NCI-H2196 treated with DMSO at 0.1 percent for 48 hours (cell line): ENCODE measurements around the gene MYO1A.
"Not testable (repeated sequence)": the region's sequence is repeated elsewhere in the genome, so short reads cannot be mapped to it uniquely, and the experiment has no call there.

Experiments used
- DNase-seq: peaks from one replicate; lab custom pipeline; 2025; ENCODE audit not compliant: unreplicated experiment; lab: John Stamatoyannopoulos, UW

MYO1A gene

DNA sequence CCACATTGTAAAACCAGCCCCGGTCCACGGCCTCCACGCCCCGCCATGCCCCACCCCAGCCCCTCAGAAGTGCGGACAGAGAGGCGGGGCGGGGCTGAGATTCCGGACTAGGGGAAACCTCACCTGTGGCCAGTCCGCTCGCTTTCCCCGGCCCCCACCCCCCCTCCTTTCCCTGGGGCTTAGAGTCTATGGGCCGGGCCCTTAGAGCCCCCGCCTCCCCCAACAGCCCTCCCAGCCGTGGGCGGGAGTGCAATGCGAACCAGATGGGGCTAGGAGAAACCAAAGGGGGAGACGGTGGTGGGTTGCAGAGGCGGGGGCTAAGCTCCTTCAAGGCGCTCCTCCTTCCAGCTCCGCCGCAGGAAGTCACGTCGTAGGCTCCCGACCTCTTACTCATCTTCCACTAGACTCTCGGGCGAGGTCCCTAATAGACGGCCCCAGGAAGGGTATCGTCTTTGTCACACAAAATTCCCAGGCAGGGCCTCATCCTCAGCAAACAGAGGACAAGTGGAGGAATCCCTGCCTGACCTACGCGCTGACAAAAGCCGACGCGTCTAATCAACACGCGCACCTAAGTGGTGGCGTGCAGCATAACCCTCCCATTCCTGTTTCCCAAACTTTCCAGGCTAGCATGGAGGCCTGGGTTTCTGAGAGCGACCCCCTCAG is 37.9 kb upstream of the MYO1A start:
- DNase-seq = peak; percentile 72

DNA sequence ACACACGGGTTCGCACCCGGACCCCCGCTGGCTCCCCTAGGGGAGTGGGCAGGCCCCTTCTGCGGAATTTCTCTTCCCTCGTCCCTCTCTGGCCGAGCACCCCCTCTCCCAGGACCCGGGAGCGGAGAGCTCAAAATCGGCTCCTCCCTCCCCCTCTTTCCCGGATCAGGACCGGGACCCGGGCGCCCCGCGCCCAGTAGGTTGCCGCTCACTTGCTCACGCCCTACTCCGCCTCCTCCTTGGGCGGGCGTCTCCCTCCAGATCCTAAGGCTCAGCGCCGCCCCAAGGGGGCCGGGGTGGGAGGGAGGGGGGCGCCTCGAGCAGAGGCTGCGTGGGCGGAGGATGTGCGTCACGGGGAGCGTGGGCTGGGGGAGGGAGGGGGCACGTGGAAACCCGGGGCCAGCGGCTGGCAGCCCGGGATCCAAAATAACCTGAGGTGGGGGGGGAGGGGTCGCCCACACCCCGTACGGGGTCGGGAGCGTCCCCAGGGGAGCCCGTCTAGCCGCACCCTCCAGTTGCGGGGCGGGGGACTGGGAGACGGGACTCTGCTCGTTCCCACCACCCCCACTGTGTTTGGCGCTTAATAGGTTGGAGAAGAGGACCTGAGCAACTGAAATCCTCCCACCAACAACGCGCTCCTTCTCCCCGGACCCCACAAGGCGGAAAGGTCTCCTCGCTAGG is 37.2 kb upstream of the MYO1A start:
- no peak for DNase-seq

DNA sequence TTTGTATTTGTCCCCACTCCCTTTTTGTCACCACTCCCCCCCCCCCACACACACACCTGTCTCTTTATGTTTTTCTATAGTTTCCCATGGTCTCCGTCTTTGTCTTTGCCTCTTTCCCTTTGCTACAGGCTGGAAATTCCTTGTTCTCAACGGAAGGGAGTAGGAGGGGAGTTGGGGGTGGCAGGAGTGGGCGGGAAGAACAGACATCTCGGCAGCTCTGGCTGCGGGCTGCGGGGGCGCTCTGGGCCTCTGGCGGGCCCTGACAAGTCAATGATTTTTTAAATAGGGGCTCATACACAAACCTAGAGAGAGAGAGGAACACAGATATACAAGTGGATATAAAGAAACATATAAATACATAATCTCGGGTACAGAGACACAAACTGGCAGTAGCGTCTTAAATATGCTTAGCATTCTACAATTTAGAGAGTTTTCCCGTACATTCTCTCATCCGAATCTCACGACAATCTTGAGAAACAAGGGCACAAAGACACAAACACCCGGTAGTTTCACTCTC is 36.6 kb upstream of the MYO1A start:
- no peak for DNase-seq

DNA sequence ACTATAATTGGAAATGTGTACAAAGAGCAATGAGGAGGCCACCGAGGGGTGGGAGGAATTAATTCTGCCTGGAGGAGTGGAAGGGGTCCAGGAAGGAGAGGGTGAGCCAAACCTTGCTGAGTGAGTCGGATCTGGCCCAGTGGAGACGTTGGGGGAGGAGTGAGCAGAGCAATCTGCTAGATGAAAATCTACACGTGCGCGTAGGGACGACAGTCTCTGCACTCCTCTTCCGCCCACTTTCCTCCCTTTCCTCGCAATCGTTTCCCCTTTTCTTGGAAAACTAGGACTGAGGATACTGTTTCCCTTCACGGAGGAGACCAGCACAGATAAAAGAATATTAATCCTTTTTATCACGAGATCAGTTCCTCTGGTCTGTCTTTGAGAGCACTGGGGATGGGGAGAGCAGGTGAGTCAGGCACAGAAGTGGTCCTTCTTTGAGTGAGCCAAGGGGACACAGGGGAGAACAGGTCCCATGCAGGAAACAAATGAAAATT is 36.1 kb upstream of the MYO1A start:
- DNase-seq = no peak

DNA sequence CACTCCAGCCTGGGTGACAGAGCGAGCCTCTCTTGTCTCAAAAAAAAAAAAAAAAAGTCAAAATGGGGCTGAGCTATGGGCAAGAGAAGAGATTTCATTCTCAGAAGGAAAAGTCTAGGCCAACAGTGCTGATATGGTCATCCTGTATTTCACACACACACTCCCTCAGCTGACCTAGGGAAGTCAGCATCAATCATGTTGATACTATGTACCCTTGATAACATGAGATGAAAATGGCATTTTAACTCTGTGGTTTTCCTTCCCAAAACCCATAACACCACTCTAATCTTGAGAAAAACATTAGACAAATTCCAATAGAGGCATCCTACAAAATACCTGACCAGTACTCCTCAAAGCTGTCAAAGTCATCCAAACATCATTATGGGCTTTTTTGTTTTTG is 30.9 kb upstream of the MYO1A start:
- DNase-seq = no peak

DNA sequence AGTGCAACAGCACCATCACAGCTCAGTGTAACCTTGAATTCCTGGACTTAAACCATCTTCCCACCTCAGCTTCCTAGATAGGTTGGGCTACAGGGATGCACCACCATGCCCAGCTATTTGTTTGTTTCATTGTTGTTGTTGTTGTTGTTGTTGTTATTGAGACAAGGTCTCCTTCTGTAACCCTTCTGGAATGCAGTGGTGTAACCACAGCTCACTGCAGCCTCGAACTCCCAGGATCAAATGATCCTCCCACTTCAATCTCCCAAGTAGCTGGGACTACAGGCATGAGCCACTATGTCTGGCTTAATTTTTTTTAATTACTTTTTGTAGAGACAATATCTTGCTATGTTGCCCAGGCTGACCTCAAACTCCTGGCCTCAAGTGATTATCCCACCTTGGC is 29.9 kb upstream of the MYO1A start:
- no peak for DNase-seq

DNA sequence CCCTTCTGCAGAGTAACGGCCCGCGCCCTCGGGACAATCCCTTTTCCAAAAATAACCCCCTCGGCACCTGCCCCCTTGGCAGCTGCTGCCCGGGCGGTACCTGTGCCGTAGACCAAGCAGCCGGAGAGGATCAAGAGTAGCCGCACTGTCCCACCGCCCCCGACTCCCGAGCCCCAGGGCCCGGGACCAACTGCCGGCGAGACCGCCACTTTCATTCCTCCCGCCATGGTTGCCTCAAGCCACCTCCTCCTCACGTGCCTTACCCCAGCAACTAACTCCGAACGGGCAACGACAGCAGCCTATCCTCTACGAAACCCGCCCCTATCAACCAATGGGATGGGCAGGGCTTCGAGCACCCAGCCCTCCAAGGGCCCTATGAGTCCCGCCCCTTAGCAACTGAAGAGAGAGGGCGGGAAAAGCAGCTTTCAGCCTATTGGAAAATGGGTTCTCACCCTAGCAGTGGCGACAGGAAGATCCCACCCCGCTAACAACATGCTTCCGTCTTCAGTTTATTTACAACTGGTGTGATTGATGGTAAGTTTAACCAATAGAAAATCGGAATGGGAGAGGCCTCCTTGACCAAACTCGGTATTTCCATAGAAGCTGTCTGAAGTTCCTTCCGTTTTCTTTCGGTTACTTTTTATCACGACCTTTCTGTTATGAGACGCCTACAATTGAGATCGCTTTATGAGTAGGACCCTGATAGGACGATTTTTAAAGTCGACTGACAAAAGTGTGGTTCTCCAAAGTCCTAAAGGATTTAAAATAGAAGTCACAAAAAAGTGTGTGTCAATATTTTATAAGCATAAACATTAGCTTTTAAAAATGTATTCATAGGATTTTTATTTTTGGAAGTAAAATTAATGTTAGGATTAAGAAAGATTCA is 28.8 kb upstream of the MYO1A start, which contains the start of gene NEMP1:
NEMP1 (minus strand) TSS at position 273 of the 886 bp plus-strand sequence; CDS start at position 227, 46 bp downstream.
- DNase-seq = peak; percentile 99

DNA sequence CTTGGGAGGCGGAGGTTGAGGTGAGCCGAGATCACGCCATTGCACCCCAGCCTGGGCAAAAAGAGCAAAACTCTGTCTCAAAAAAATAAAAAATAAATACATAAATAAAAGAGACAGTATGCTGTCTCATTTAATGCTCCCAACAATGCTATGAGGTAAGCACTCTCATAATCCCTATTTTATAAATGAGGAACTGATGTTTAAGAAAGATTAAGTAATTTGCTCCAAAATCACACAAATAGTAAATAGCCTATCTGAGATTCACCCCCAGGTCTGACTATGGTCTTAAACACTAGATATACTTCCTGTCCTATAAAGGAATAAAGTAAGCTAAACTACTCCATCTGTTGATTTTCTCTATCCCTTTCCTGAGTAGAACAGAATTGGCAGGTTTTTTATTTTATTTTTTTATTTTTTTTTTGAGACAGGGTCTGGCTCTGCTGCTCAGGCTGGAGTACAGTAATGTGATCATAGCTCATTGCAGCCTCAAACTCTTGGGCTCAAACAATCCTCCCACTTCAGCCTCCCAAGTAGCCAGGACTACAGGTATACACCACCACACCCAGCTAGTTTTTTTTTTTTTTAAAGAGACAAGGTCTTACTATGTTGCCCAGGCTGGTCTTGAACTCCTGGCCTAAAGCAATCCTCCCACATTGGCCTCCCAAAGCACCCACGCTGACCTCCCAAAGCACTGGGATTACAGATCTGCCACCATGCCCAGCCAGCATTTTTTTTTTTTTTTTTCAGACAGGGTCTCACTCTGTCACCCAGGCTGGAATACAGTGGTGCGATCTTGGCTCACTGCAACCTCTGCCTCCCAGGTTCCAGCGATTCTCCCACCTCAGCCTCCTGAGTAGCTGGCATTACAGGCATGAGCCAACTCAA is 23.9 kb upstream of the MYO1A start:
- DNase-seq = not testable (repeated sequence)

DNA sequence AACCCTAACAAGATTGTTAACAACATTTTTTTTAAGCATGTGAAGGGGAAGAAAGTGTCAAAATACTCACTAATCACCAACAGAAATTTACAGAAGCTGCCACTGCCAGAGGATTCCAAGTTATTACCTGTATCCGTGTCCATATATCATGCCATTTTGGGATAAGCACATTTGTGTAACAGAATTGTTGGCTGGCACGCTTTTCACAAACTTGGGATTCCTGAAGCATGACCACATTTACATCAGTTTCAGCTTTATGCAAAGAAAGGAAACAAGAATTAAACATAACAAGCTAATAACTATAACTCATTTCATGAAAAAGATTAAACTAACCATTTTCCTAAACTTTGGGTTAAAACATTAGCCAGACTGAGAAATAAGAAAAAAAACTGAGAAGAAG is 22.7 kb upstream of the MYO1A start:
- DNase-seq = no peak

DNA sequence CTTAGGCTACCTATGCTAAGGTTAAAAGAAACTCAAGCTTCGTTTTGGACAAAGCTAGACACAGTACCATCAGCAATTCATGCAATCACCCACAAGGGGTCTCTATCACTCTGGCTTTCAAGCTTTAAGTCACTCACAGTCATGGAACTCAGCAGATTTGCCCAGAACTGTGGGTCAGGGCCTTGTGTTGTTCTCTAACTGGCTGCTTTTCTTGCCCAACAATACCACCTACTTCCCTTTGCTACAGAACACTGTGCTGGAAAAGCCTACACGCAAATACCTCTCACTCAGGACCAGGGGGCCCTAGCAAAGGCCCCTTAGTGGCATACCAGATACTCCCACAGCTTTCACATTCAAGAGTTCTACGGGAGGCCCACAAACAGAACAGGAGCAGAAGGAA is 19.6 kb upstream of the MYO1A start:
- DNase-seq = peak; percentile 30

DNA sequence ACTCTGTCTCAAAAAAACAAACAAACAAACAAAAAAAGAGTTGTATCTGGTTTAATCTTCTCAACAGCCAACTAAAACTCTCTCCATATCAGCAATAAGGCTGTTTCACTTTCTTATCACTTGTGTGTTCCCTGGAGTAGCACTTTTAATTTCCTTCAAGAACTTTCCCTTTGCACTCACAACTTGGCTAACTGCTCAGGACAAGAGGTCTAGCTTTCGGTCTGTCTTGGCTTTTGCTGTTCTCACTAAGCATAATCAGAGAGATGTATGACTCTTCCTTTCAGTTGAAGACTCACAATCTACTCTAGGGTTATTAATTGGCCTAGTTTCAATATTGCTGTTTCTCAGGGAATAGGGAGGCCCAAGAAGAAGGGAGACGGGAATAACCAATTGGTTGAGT is 16.3 kb upstream of the MYO1A start:
- no peak for DNase-seq

DNA sequence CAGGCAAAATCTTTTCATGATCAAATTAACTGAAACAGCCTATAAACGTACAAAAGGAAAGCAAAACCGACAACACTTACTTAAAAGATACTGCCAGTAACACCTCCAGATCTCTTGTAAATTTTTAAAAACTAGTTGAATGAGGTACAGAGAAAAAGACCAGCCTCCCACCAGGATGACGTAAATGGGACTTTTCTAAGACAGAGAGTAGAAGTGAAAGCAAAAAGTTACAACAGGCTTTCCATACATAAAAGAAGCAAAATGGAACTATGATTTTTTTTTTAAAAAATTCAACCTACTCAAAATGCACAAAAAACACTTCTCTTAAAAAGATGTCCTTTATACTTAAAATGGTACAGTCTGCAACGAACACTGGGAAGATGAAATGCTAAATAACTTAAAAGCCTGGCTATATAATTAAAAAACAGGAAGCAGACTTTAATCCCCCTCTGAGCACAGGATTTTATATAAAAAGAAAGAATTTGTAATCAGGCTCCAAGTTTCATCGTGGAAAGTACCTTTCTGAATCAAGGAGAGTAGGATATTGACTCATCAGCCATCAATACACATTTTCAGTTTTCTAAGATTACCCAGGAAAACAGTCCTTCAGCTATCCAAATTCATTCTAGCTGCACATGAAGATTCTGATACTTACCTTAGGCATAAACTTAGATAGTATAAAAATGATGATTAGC is 14.2 kb upstream of the MYO1A start:
- no peak for DNase-seq

DNA sequence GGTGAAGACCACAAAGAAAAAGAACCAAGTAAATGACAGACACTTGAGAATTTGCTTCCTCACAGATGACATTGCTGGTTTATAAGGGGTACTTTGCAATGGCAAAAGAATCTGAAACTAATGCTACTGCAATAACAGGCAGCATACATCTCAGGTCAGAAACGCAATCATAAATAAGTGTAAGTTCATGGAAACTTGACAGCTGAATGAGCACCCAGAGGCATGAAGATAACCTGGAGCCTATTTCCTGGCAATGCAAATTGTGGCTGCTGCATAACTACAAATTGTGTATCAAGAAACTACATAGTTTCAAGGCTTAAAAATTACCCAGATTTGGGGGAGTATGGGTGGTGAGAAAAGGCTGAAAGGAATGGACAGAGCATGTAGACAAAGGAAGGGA is 8.5 kb upstream of the MYO1A start:
- DNase-seq = no peak

DNA sequence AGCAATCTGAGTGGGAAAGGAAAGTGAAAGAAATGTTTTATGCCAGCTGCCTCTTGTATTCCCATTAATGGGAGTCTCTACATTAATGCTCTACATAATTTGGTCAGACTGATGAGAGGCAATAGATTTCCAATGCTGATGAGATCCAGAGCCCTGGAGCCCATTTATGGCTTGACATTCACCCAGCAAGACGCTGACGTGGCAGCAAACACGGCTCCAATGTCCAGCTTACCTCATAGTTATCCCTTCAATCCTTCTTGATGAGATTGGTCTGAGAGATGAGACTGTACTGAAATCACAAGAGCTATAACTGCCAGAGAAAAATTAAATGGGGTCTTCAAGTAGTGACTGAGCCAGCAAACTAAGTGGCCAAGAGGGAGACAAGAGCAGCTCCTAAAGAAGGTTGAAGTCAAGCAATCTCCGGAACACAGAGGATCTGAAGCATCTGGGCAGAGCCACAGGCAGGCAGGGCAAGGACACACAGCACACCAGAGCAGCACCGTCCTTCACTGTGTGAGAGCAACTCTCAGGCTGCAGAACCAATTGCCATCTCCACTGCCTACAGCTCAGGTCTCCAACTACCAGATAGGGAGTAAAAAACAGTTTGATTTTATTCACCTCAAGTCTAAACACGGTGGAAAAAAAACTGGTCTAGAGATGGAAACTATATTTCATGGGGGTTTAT is 7.3 kb upstream of the MYO1A start:
- no peak for DNase-seq

DNA sequence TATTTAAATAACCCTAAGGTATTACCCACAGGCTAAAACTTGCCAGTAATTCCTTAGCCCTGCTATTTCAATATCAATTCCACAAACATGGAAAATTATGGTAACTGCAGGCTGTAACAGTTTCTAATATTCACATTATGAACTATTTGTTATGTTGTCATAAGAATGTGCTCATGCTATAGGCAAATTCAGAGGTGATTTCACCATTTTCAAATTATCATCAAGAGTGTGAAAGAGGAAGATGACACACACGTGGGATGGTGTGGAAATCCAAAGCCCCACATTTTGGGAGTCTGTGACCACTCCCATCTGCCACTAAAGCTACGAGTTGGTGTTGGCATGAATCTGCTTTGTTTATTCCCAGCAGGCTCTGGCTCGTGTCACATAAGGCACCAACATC is 5.9 kb upstream of the MYO1A start:
- no peak for DNase-seq

DNA sequence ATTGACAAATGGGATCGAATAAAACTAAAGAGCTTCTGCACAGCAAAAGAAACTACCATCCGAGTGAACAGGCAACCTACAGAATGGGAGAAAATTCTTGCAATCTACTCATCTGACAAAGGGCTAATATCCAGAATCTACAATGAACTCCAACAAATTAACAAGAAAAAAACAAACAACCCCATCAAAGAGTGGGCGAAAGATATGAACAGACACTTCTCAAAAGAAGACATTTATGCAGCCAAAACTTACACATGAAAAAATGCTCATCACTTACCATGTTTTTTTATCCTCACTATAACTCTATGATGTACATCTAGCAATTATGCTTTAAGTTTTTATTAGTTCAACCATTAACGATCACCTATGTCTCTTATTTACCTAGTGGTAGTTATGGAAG is 4.0 kb upstream of the MYO1A start:
- not testable (repeated sequence) for DNase-seq

DNA sequence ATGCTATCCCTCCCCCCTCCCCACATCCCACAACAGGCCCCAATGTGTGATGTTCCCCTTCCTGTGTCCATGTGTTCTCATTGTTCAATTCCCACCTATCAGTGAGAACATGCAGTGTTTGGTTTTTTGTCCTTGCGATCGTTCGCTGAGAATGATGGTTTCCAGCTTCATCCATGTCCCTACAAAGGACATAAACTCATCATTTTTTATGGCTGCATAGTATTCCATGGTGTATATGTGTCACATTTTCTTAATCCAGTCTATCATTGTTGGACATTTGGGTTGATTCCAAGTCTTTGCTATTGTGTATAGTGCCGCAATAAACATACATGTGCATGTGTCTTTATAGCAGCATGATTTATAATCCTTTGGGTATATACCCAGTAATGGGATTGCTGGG is 3.2 kb upstream of the MYO1A start:
- not testable (repeated sequence) for DNase-seq

DNA sequence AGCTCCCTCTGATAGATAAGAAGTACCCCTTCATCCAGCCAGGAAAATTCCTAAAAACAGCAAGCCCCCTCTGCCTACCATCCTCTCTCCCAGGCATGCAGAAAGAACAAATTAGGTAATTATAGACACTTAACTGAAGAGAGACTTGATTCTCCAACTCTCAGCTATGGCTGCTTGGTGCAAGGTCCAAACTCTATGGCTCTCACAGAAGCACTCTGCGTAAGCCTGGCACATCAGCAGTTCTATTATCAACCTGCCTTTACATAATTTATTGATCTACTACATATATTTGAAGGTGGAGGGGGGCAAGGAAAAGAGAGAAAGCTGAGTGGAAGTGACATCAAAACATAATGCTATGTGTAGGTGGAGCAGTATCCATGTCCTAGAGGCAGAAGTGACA is 1.1 kb upstream of the MYO1A start:
- DNase-seq = no peak

DNA sequence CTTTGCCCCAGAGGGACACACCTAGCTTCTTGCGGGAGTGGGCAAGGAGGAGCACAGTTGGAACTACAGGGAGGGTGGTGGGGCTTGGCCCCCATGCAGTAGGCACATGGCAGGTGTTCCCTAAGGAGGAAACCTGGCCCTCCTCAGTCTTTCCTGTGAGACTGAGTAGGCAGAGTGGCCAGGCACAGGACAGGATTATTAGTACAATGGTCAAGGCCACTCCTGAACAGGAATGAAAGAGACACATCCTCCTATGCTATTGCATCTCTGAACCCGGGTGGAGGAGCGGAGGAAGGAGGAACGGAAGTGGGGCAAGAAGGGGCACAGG is 846 bp downstream of the MYO1A start:
- DNase-seq = no peak
